ENCODE measurements around the gene VTI1A. TPM values are rescaled to one million over a fixed set of nuclear protein-coding genes. Genes with fewer than 3 reads are reported as not detected.

VTI1A gene
- total and polyA plus RNA-seq, 2 experiments from 2014 or later = 26.8 to 31.0 TPM

DNA sequence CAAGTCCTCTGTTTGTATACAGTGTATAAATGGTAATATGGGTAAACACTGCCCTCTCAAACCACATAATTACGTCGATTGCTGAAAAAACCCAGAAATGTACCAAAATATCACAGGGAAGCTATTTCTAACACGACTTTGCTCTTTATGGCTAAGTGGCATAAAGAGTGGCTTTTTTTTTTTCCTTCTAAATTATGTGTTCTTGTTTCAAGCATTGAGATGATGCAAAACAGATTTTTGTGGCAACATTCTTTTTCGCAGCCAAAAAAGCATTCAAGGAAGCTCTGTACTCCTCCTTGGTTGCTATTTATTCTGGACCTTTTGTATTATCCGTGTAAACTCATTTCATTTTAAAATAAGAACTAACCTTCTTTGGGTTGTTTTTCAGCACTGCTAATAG is 138.9 kb downstream of the VTI1A start (continued):
- TF ChIP-seq REST (IDR thresholded peaks at IDR 0.05; ENCODE audit: unreplicated experiment) (no peak), NANOG (IDR thresholded peaks at IDR 0.05; ENCODE audit: borderline replicate concordance) (no peak), EZH2phosphoT487 (IDR thresholded peaks at IDR 0.05; ENCODE audit: unreplicated experiment) (no peak)

GRCh38 chr10:112587729-112588128 is 140.7 kb downstream of the VTI1A start:
- no peaks in the 10 kb centered on the region for H3K36me3 ChIP-seq (ENCODE audit: insufficient read depth)
- peak overlapping the region; percentile 45; the same call in 1 of the 2 replicates for H3K27ac Mint-ChIP-seq
- peaks cover 45% of the 10 kb centered on the region for H3K4me1 Mint-ChIP-seq
- H3K27me3 ChIP-seq (ENCODE audit: insufficient read depth) = no peaks in the 10 kb centered on the region
- H3K27ac ChIP-seq (ENCODE audit: low read depth) = no peak overlapping the region
- H3K4me1 ChIP-seq (ENCODE audit: insufficient read depth) = peaks cover 46% of the 10 kb centered on the region
- no peak overlapping the region for H2AFZ ChIP-seq
- ATAC-seq = no peak
- peak overlapping the region; percentile 37 for H3K4me2 ChIP-seq
- H3K4me3 ChIP-seq = no peak overlapping the region
- H3K79me2 ChIP-seq (replicated peaks; ENCODE audit: insufficient read depth) = no peaks in the 10 kb centered on the region
- H3F3A ChIP-seq (replicated peaks; ENCODE audit: low read depth) = no peaks in the 10 kb centered on the region
- no peaks in the 10 kb centered on the region for H3K9me3 Mint-ChIP-seq
- H3K9me2 ChIP-seq (ENCODE audit: insufficient read depth) = no peaks in the 10 kb centered on the region
- no peaks in the 10 kb centered on the region for H4K20me1 ChIP-seq (replicated peaks; ENCODE audit: insufficient read depth)
- H3K4me3 Mint-ChIP-seq = no peak overlapping the region
- H3K27me3 Mint-ChIP-seq (ENCODE audit: insufficient read depth, low read depth, poor library complexity) = no peaks in the 10 kb centered on the region
- H3K36me3 Mint-ChIP-seq (ENCODE audit: low read depth) = no peaks in the 10 kb centered on the region
- DNase-seq (ENCODE audit: low spot score) = peak; percentile 47
- TF ChIP-seq JUNB (IDR thresholded peaks at IDR 0.05; ENCODE audit: unreplicated experiment) (no peak), EZH2 (IDR thresholded peaks at IDR 0.05; ENCODE audit: low read depth, unreplicated experiment) (no peak), ZNF331 (CRISPR knock-in tag; IDR thresholded peaks at IDR 0.05; ENCODE audit: low read depth) (no peak), ETS1 (IDR thresholded peaks at IDR 0.05) (no peak), STAT1 (IDR thresholded peaks at IDR 0.05; ENCODE audit: unreplicated experiment) (no peak), EZH2phosphoT487 (IDR thresholded peaks at IDR 0.05; ENCODE audit: unreplicated experiment) (no peak), POLR2AphosphoS5 (IDR thresholded peaks at IDR 0.05; ENCODE audit: low read depth) (no peak), CREB1 (CRISPR knock-in tag; IDR thresholded peaks at IDR 0.05; ENCODE audit: low read depth) (no peak), ZNF462 (CRISPR knock-in tag; IDR thresholded peaks at IDR 0.05) (no peak), ZNF114 (CRISPR knock-in tag; IDR thresholded peaks at IDR 0.05) (no peak)
